ENCODE measurements around the gene SERPINA6.

The SERPINA6 gene

GRCh38 chr14:94320243-94320642 lies 2.9 kb downstream of the SERPINA6 start:
- no peak for DNase-seq (ENCODE audit: low read depth, low spot score)
- no peak overlapping the region for H3K4me3 ChIP-seq (ENCODE audit: insufficient read length, low read depth)
- no peaks in the 10 kb centered on the region for H3K36me3 ChIP-seq (ENCODE audit: insufficient read depth, insufficient read length, low read length)
- H3K9me3 ChIP-seq (ENCODE audit: insufficient read depth, low read length) = no peaks in the 10 kb centered on the region
- H3K27me3 ChIP-seq (ENCODE audit: insufficient read depth, insufficient read length) = no peaks in the 10 kb centered on the region
- H3K4me1 ChIP-seq (ENCODE audit: insufficient read depth, insufficient read length) = no peaks in the 10 kb centered on the region
- TF ChIP-seq ZNF274 (IDR thresholded peaks at IDR 0.05; ENCODE audit: low read depth, low read length) (no peak), SUZ12 (IDR thresholded peaks at IDR 0.05; ENCODE audit: extremely low read depth, insufficient read depth, insufficient read length) (no peak), YY1 (IDR thresholded peaks at IDR 0.05; ENCODE audit: insufficient read depth, insufficient read length) (no peak)
- no peak overlapping the region for H3K9ac ChIP-seq (ENCODE audit: insufficient read length, low read depth)

GRCh38 chr14:94317259-94317658 lies 5.9 kb downstream of the SERPINA6 start:
- Histone ChIP-seq H3K27me3 (ENCODE audit: insufficient read depth, insufficient read length) (no peaks in the 10 kb centered on the region), H3K4me1 (ENCODE audit: insufficient read depth, insufficient read length) (no peaks in the 10 kb centered on the region), H3K9ac (ENCODE audit: insufficient read length, low read depth) (no peak overlapping the region), H3K4me3 (ENCODE audit: insufficient read length, low read depth) (no peak overlapping the region), H3K36me3 (ENCODE audit: insufficient read depth, insufficient read length, low read length) (no peaks in the 10 kb centered on the region), H3K9me3 (ENCODE audit: insufficient read depth, low read length) (no peaks in the 10 kb centered on the region)
- TF ChIP-seq ZNF274 (IDR thresholded peaks at IDR 0.05; ENCODE audit: low read depth, low read length) (no peak), SUZ12 (IDR thresholded peaks at IDR 0.05; ENCODE audit: extremely low read depth, insufficient read depth, insufficient read length) (no peak), YY1 (IDR thresholded peaks at IDR 0.05; ENCODE audit: insufficient read depth, insufficient read length) (no peak)
- DNase-seq (ENCODE audit: low read depth, low spot score) = no peak

GRCh38 chr14:94316692-94317091 lies 6.4 kb downstream of the SERPINA6 start:
- H3K4me1 ChIP-seq (ENCODE audit: insufficient read depth, insufficient read length) = no peaks in the 10 kb centered on the region
- H3K9me3 ChIP-seq (ENCODE audit: insufficient read depth, low read length) = no peaks in the 10 kb centered on the region
- no peak for DNase-seq (ENCODE audit: low read depth, low spot score)
- TF ChIP-seq YY1 (IDR thresholded peaks at IDR 0.05; ENCODE audit: insufficient read depth, insufficient read length) (no peak), ZNF274 (IDR thresholded peaks at IDR 0.05; ENCODE audit: low read depth, low read length) (no peak), SUZ12 (IDR thresholded peaks at IDR 0.05; ENCODE audit: extremely low read depth, insufficient read depth, insufficient read length) (no peak)
- H3K27me3 ChIP-seq (ENCODE audit: insufficient read depth, insufficient read length) = no peaks in the 10 kb centered on the region
- no peak overlapping the region for H3K4me3 ChIP-seq (ENCODE audit: insufficient read length, low read depth)
- no peaks in the 10 kb centered on the region for H3K36me3 ChIP-seq (ENCODE audit: insufficient read depth, insufficient read length, low read length)
- no peak overlapping the region for H3K9ac ChIP-seq (ENCODE audit: insufficient read length, low read depth)

- H3K27me3 ChIP-seq (ENCODE audit: insufficient read depth, insufficient read length) = no peaks in the 10 kb centered on the region
- H3K4me3 ChIP-seq (ENCODE audit: insufficient read length, low read depth) = no peak overlapping the region
- H3K9me3 ChIP-seq (ENCODE audit: insufficient read depth, low read length) = no peaks in the 10 kb centered on the region
- H3K4me1 ChIP-seq (ENCODE audit: insufficient read depth, insufficient read length) = no peaks in the 10 kb centered on the region
- DNase-seq (ENCODE audit: low read depth, low spot score) = no peak
- H3K36me3 ChIP-seq (ENCODE audit: insufficient read depth, insufficient read length, low read length) = no peaks in the 10 kb centered on the region
- no peak overlapping the region for H3K9ac ChIP-seq (ENCODE audit: insufficient read length, low read depth)
- TF ChIP-seq SUZ12 (IDR thresholded peaks at IDR 0.05; ENCODE audit: extremely low read depth, insufficient read depth, insufficient read length) (no peak), ZNF274 (IDR thresholded peaks at IDR 0.05; ENCODE audit: low read depth, low read length) (no peak), YY1 (IDR thresholded peaks at IDR 0.05; ENCODE audit: insufficient read depth, insufficient read length) (no peak)
These were observed 8.2 kb downstream of the SERPINA6 start for GRCh38 chr14:94314890-94315289.

GRCh38 chr14:94313991-94314655 lies 9.0 kb downstream of the SERPINA6 start:
- TF ChIP-seq YY1 (IDR thresholded peaks at IDR 0.05; ENCODE audit: insufficient read depth, insufficient read length) = no peak
- no peak for TF ChIP-seq ZNF274 (IDR thresholded peaks at IDR 0.05; ENCODE audit: low read depth, low read length)
- TF ChIP-seq SUZ12 (IDR thresholded peaks at IDR 0.05; ENCODE audit: extremely low read depth, insufficient read depth, insufficient read length) = no peak
- Histone ChIP-seq H3K9ac (ENCODE audit: insufficient read length, low read depth) (no peak overlapping the region), H3K4me1 (ENCODE audit: insufficient read depth, insufficient read length) (no peaks in the 10 kb centered on the region), H3K4me3 (ENCODE audit: insufficient read length, low read depth) (no peak overlapping the region), H3K9me3 (ENCODE audit: insufficient read depth, low read length) (no peaks in the 10 kb centered on the region), H3K27me3 (ENCODE audit: insufficient read depth, insufficient read length) (no peaks in the 10 kb centered on the region), H3K36me3 (ENCODE audit: insufficient read depth, insufficient read length, low read length) (no peaks in the 10 kb centered on the region)
- DNase-seq (ENCODE audit: low read depth, low spot score) = no peak

GRCh38 chr14:94312481-94313246 lies 10.5 kb downstream of the SERPINA6 start:
- TF ChIP-seq ZNF274 (IDR thresholded peaks at IDR 0.05; ENCODE audit: low read depth, low read length) (no peak), YY1 (IDR thresholded peaks at IDR 0.05; ENCODE audit: insufficient read depth, insufficient read length) (no peak), SUZ12 (IDR thresholded peaks at IDR 0.05; ENCODE audit: extremely low read depth, insufficient read depth, insufficient read length) (no peak)
- Histone ChIP-seq H3K36me3 (ENCODE audit: insufficient read depth, insufficient read length, low read length) (no peaks in the 10 kb centered on the region), H3K4me3 (ENCODE audit: insufficient read length, low read depth) (no peak overlapping the region), H3K9ac (ENCODE audit: insufficient read length, low read depth) (no peak overlapping the region), H3K4me1 (ENCODE audit: insufficient read depth, insufficient read length) (no peaks in the 10 kb centered on the region), H3K27me3 (ENCODE audit: insufficient read depth, insufficient read length) (no peaks in the 10 kb centered on the region), H3K9me3 (ENCODE audit: insufficient read depth, low read length) (peaks cover 9% of the 10 kb centered on the region)
- no peak for DNase-seq (ENCODE audit: low read depth, low spot score)

GRCh38 chr14:94310248-94310647 lies 12.9 kb downstream of the SERPINA6 start:
- no peaks in the 10 kb centered on the region for H3K27me3 ChIP-seq (ENCODE audit: insufficient read depth, insufficient read length)
- no peak for DNase-seq (ENCODE audit: low read depth, low spot score)
- H3K36me3 ChIP-seq (ENCODE audit: insufficient read depth, insufficient read length, low read length) = no peaks in the 10 kb centered on the region
- no peaks in the 10 kb centered on the region for H3K4me1 ChIP-seq (ENCODE audit: insufficient read depth, insufficient read length)
- H3K4me3 ChIP-seq (ENCODE audit: insufficient read length, low read depth) = no peak overlapping the region
- H3K9ac ChIP-seq (ENCODE audit: insufficient read length, low read depth) = no peak overlapping the region
- TF ChIP-seq YY1 (IDR thresholded peaks at IDR 0.05; ENCODE audit: insufficient read depth, insufficient read length) (no peak), SUZ12 (IDR thresholded peaks at IDR 0.05; ENCODE audit: extremely low read depth, insufficient read depth, insufficient read length) (no peak), ZNF274 (IDR thresholded peaks at IDR 0.05; ENCODE audit: low read depth, low read length) (no peak)
- H3K9me3 ChIP-seq (ENCODE audit: insufficient read depth, low read length) = peaks cover 15% of the 10 kb centered on the region

All from NT2/D1 (cell line).